Dedifferentiated amniotic fluid mesenchymal stem cell (primary cell): Measurements from ENCODE around the gene ZNF821.
"Not testable (repeated sequence)": the region's sequence is repeated elsewhere in the genome, so short reads cannot be mapped to it uniquely, and the experiment has no call there.

Experiments
- DNase-seq: peaks from one replicate; pipeline ENCODE4 v3.0.0-alpha.2; 2016; ENCODE audit errors: extremely low spot score

ZNF821 gene

DNA sequence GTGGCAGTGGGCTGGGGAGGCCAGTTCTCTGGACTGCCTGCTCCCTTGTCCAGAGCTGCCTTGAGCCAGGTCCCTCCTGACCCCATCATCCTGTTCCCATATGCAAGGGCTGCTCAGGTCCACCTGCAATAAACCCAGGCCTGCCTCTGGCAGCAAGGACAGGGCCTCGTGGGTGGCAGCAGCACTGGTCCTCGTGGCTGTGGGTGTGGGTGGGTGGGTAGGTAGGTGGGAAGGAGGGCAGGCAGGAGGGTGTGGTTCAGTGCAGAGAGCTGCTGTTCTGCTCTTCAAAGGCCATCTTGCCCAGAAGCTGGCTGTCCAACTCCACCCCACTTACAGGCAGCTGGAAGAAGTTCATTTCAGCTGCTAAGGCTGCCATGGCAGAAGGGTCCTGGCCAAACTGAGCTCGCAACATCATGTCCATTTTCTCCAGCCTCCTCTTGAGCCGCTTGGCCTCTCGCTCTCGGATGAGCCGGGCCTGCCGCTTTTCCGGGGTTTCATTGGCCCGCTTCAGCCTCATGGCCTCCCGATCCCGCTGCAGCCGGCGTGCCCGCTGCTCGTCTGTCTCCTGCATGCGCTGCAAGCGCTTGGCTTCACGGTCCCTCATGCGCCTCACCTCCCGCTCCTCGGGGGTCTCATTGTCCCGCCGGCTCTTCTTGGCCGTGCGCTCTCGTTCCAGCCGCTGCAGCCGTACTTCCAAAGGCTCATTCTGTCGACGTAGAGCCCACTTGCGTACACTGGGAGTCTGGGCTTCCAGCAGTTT is 24.0 kb downstream of the ZNF821 start:
- DNase-seq = no peak

DNA sequence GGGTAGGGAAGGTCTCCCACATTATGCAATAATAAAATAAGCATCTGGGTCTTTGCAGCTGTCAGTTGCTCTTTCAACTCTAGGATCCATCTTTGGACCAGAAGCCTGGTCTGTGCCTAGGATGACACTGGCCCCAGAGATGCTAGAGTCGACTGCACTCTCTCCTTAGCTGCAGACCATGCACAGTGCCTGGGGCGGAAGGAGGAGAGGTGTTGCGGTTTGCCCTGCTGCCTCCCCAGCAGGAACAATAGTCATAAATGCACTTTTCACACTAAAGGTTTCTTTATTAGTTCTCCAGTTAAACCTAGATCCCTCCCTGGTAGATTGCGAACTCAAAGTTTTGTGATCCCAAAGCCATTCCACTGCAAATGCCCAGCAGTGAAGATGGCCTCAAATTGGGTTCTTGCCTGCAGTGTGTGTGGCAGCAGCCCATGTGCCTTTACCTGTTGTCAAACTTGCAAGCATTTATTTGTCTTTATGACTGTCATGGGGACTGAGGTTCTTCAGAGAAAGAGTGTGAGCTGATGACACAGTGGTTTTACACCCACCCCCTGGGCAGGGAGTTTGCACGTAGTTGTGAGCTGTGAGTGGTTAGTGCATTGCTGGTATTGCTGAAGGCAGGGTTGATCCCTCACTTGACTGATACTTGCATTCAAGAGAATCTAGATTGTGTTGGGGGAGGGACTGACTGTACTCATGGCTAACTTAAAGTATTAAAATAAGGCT is 27.9 kb downstream of the ZNF821 start:
- no peak for DNase-seq

- DNase-seq = no peak
These were observed 29.5 kb downstream of the ZNF821 start for GRCh38 chr16:71854369-71854948.

GRCh38 chr16:71853413-71853812 is 30.6 kb downstream of the ZNF821 start:
- no peak for DNase-seq

DNA sequence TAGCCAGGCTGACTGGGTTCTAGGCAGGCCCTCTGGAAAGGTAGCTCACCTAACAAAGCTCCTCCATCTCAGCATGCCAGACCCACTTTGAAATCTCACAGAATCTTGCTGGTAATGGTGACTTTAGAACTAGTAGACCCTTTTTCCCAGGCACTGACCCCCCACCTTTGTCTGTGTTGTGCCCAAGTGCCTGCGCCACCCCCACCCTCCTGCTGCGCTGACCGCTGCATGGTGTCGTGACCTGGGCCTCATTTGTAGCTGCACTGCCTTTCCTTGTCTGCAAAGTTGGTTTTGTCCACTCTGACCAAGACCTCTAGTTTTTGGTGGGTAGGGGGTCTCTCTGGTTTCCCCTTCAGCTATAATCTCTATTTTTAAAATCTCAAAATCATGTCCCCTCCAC is 31.4 kb downstream of the ZNF821 start:
- no peak for DNase-seq

- DNase-seq = no peak
These were observed 31.8 kb downstream of the ZNF821 start for GRCh38 chr16:71852158-71852557.

DNA sequence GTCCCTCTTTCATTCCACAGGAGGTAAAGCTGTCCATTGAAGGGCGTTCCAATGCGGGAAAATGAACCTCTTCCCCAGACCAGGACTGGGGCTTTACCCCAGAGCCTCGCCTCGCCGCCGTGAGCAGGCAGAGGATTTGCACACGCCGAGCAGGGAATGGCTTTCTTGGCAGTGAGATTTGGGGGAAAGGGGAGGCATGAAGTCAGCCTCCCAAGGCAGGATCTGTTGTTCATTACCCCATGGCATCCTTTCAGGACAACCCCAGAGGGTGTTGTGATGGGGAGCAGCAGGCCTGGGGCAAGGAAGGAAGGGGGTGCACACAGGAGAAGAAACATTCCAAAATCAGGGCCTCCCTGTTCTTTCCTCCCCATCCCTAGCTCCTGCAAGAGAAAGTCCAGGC is 32.2 kb downstream of the ZNF821 start:
- no peak for DNase-seq

GRCh38 chr16:71848622-71849021 is 35.4 kb downstream of the ZNF821 start:
- DNase-seq = no peak

DNA sequence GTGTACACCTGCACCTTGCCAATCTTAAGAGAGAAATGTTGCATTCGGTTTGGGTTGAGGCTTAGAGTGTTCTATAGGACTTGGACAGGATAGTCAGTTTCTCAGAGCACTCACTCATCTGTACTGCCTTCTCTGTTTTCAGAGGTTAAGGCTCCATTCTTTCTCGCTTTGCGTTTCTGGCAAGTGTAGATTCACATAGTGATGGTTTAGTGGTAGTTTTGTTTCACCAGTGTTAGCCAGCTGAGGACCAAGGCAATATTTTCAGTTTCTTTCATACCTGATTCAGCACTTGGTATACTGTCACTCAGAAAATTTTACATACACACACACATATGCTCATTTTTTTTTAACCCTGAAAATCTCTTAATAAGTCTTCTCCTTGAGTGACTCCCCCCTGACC is 36.9 kb downstream of the ZNF821 start:
- DNase-seq = no peak

GRCh38 chr16:71846431-71846830 is 37.6 kb downstream of the ZNF821 start:
- DNase-seq = no peak

DNA sequence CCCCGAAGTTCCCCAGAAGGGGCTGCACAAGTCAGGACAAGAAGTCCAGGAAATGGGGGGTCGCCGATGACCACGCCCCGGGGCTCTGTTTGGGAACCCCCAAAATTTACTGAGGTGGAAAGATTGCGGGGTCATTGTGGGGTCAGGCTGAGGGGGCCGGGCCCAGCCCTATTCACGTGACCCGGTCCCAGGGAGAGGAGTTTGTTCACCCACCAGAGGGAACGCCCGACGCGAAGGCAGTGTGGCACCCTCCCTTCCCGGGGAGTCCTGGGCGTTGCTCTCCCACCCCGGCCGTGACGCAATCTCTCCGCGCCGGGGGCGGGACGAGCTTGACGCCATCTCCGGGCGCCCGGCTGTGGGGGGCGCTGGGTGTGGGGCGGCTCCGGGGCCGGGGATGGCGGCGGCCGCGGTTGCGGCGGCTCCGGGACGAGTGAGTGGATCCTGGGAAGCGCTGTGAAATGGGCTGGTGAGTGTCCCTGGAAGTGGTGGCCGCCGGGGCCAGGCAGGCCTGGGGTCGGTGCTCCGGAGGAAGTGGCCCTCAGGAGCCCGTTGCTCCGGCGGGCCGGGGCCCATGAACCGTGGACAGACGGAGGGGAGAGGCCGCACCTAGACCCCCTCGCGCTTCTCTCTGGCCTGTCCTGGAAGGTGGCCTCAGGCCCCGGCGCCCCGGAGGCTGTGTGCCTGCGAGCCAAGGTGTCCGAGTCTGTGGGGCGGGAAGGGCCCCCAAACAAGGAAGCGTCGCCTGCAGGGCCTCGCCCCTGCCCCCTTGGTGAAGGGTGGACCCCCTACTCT is 38.1 kb downstream of the ZNF821 start, which contains the start of gene ATXN1L:
Gene ATXN1L (plus strand): TSS at position 338 of the 792 bp plus-strand sequence. CDS start 3,765 bp downstream, outside the sequence.
- peak; percentile 81 for DNase-seq

DNA sequence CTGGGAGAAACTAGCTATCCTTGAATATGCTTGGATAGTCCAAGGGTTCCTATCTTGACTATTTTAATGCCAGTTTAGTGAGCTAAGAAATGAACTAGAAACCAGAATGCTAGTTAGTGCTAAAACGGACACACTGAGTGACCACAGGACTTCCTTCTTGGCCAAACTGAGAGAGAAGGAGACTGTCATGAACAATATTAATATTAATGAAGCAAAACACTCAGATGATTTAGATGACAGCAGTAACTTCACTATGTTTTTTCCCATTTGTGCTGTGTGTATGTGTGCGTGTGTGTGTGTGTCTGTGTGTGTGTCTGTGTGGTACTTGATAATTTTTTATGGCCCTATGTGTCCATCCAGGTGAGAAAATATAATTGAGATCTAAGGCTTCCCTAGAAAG is 40.4 kb downstream of the ZNF821 start:
- DNase-seq = no peak

GRCh38 chr16:71840052-71840451 is 43.9 kb downstream of the ZNF821 start:
- peak; percentile 41 for DNase-seq

- DNase-seq = no peak
These were observed 46.8 kb downstream of the ZNF821 start for GRCh38 chr16:71837150-71837549.

- DNase-seq = no peak
These were observed 49.7 kb downstream of the ZNF821 start for GRCh38 chr16:71834291-71834690.

GRCh38 chr16:71832112-71832511 is 51.9 kb downstream of the ZNF821 start:
- DNase-seq = not testable (repeated sequence)

DNA sequence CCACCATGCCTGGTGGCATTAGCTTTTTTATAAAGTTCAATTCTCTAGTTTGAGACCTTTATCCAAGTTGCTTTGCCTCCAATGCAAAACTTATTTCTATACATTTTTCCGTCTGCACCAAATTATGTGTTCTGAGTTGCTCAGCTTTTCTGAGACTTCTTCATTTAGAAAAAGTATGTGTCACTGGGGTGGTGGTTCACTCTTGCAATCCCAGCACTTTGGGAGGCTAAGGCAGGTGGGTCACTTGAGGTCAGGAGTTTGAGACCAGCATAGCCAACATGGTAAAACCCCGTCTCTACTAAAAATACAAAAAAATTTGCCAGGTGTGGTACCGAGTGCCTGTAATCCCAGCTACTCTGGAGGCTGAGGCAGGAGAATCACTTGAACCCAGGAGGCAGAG is 52.3 kb downstream of the ZNF821 start:
- DNase-seq = not testable (repeated sequence)

- no peak for DNase-seq
These were observed 53.6 kb downstream of the ZNF821 start for GRCh38 chr16:71830359-71830758.

GRCh38 chr16:71826533-71827017 is 57.4 kb downstream of the ZNF821 start:
- no peak for DNase-seq

- DNase-seq = not testable (repeated sequence)
These were observed 66.9 kb downstream of the ZNF821 start for GRCh38 chr16:71817155-71817500.

- no peak for DNase-seq
These were observed 72.7 kb downstream of the ZNF821 start for GRCh38 chr16:71811261-71811803.

DNA sequence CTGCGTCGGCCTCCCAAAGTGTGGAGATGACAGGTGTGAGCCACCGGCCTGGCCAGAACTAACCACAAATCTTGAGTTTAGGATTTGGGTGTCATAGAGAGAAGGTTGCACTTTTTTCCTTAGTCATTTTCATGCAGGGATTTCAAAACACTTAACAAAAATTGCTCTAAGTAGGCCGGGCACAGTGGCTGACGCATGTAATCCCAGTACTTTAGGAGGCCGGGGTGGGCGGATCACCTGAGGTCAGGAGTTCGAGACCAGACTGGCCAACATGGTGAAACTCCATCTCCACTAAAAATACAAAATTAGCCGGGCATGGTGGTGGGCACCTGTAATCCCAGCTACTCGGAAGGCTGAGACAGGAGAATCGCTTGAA is 73.8 kb downstream of the ZNF821 start:
- not testable (repeated sequence) for DNase-seq
